Sigmoid colon (tissue), 3 donors: Measurements from ENCODE around the gene ZP2.

Experiments
- POLR2A ChIP-seq, 2 donors: fragments of 450-650 bp; IDR thresholded peaks; one replicate each; pipeline ENCODE4 v1.6.1; 2016; ENCODE audit warnings: antibody characterized with exemption in 2 of 2, mild to moderate bottlenecking in 2 of 2, moderate library complexity in 2 of 2
- TF ChIP-seq, protein P1 (sequence below), 4 experiments: fragments of 450-650 bp in 3 of 4; fragments of 200-600 bp in 1 of 4; IDR thresholded peaks; one replicate each; pipeline ENCODE4 v1.5.1; 2016 to 2019; ENCODE audit warnings: antibody characterized with exemption in 4 of 4, mild to moderate bottlenecking in 3 of 4, moderate library complexity in 2 of 4

DNA sequence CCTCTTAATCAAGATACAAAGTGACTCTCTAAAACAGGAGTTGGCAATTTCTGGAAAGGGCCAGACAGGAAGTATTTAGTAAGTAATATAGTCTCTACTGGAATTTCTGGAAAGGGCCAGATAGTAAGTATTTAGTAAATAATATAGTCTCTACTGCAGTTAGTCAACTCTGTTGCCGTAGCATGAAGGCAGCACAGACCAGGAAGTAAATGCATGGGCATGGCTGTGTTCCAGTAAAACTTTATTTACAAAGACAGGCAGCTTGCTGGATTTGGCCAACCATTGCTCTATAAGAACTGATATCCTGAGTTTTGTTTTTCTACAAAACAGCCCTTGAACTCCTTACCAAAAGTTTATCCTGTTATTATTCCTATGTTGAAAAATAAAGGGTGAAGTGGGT lies 36.0 kb downstream of the ZP2 start:
- TF ChIP-seq POLR2A (IDR thresholded peaks at IDR 0.05), result no peak
- TF ChIP-seq, protein P1, sequence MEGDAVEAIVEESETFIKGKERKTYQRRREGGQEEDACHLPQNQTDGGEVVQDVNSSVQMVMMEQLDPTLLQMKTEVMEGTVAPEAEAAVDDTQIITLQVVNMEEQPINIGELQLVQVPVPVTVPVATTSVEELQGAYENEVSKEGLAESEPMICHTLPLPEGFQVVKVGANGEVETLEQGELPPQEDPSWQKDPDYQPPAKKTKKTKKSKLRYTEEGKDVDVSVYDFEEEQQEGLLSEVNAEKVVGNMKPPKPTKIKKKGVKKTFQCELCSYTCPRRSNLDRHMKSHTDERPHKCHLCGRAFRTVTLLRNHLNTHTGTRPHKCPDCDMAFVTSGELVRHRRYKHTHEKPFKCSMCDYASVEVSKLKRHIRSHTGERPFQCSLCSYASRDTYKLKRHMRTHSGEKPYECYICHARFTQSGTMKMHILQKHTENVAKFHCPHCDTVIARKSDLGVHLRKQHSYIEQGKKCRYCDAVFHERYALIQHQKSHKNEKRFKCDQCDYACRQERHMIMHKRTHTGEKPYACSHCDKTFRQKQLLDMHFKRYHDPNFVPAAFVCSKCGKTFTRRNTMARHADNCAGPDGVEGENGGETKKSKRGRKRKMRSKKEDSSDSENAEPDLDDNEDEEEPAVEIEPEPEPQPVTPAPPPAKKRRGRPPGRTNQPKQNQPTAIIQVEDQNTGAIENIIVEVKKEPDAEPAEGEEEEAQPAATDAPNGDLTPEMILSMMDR (IDR thresholded peaks at IDR 0.05), result no peak
